GM12801 (cell line): ENCODE measurements around the gene ADRA2B.

Experiments used
- TF ChIP-seq, protein P1 (sequence below): IDR thresholded peaks from one replicate; pipeline ENCODE4 v1.5.1; 2011; ENCODE audit warnings: control low read depth; ENCODE audit not compliant: insufficient read length; ENCODE audit errors: extremely low read depth

The ADRA2B gene

DNA sequence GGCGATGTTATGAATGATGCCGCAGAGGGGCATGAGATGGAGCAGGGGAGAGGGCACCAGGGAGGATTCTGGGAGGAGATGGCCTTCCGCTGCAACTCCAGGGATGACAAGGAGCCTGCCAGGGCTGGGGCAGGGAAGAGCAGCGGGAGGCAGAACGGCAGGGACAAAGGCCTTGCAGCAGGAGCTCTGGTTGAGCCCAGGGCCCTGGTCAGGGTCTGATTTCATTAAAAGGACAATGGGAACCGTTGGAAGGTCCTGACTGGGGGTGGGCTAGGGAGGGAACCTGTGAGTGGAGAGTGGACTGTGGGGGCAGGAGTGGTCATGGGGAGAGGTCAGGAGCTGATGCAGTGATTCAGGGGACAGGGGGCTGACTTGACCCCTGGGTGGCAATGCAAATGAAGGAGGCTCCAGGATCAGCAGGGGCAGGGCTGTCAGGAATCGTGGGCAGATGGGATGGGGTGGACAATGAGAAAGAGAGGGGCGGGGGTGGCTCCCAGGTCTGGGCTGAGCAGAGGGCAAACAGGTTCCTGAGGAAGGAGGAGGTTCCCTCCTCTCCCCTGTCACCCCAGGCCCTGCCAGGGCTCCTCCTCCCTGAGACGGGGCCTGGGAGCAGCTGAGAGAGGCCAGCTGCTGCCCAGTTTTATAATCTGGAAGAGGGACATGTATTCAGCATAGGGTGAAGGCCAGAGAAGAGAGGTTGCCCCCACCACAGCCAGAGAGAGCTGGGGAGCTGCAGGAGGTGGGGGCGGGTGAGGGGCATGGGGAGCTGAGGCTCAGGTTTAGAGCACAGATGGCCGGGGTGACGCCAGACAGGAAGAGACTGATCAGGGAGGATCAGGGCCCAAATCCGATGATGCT lies 36.2 kb upstream of the ADRA2B start:
- TF ChIP-seq, protein P1, sequence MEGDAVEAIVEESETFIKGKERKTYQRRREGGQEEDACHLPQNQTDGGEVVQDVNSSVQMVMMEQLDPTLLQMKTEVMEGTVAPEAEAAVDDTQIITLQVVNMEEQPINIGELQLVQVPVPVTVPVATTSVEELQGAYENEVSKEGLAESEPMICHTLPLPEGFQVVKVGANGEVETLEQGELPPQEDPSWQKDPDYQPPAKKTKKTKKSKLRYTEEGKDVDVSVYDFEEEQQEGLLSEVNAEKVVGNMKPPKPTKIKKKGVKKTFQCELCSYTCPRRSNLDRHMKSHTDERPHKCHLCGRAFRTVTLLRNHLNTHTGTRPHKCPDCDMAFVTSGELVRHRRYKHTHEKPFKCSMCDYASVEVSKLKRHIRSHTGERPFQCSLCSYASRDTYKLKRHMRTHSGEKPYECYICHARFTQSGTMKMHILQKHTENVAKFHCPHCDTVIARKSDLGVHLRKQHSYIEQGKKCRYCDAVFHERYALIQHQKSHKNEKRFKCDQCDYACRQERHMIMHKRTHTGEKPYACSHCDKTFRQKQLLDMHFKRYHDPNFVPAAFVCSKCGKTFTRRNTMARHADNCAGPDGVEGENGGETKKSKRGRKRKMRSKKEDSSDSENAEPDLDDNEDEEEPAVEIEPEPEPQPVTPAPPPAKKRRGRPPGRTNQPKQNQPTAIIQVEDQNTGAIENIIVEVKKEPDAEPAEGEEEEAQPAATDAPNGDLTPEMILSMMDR = no peak

DNA sequence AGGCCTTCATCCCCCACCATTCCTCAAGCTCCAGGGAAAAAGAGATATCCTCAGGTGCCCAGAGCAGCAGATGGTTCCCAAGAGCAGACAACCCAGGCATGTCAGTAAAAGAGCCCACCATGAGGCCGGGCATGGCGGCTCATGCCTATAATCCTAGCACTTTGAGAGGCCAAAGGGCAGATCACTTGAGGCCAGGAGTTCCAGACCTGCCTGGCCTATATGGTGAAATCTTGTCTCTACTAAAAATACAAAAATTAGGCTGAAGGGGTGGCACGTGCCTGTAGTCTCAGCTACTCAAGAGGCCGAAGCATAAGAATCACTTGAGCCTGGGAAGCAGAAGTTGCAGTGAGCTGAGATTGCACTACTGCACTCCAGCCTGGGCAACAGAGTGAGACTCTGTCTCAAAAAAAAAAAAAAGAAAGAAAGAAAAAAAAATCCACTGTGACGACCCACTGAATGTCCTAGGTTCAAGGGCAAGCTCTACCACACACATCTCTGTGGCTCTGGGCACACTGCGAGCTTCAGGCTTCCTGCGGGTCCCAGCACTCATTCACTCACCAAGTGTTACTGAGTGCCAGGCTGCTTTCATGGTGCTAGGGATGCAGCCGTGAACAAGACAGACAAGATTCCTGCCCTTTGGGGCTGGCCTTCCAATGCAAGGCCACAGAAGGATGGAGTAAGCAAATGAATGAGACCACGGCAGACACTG lies 35.4 kb upstream of the ADRA2B start:
- TF ChIP-seq, protein P1 = no peak

DNA sequence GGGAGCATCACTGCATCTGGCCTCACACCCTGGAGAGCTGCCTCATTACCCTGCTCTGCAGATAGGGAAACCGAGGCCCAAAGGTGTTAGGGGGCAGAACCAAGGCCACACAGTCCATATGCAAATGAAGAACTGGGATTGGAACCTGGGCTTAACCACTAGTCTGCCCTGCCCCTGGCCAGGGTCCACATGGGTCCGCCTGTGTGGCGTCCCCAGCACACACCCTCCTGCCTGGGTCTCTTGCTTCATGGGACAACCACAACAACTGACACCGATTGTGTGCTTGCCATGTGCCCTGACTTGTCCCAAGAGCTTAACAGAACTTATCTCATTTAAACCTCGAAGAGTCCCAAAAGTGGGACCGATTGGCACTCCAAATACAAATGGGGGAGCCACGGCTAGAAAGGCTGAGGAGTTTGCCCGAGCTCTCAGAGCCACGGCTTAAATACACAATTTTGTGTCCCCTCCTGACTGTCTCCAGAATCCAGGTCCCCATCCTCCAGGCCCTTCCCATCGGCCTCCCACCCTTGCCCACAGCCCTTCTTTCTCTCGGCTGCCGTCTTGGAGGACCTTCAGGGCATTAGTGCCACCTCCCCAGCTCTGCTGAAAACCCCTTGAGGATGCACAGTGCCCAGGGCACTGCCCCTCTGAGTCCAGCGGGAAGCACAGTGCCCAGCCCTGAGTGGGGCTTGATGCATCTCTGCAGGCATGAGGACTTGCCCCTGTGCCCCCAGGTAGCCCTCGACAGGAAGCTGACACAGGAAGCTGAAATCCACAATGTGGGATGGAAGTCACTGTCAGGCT lies 34.6 kb upstream of the ADRA2B start:
- TF ChIP-seq, protein P1 = no peak

DNA sequence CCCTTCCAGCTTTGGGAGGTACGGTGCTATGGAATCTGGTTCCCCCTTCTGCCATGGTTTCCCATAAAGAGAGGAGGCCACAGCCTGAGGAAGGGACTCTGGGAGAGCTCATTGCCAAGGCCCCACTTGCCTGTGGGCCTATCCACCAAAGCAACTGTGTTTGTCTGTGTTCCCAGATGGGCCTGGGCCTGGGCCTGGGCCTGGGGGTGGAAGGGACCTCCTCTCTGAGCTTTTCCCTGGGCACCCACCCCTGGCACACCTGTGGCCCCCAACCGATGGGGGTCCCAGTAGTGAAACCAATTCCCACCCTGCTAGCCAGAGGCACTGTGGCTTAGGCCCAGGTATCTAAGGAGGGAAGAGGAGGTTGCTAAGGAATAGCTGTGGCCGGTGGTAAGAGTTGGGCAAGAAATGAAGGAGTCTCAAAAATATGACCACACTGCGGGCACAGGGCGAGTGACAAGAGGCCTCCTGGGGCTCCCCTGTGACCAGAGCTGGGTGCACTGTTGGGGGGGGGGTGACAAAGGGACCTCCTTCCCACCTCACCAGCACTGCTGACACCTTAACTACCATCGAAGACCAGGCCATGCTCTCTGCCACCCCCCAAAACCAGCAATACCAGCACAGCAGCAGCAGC lies 33.8 kb upstream of the ADRA2B start:
- TF ChIP-seq, protein P1 = no peak

DNA sequence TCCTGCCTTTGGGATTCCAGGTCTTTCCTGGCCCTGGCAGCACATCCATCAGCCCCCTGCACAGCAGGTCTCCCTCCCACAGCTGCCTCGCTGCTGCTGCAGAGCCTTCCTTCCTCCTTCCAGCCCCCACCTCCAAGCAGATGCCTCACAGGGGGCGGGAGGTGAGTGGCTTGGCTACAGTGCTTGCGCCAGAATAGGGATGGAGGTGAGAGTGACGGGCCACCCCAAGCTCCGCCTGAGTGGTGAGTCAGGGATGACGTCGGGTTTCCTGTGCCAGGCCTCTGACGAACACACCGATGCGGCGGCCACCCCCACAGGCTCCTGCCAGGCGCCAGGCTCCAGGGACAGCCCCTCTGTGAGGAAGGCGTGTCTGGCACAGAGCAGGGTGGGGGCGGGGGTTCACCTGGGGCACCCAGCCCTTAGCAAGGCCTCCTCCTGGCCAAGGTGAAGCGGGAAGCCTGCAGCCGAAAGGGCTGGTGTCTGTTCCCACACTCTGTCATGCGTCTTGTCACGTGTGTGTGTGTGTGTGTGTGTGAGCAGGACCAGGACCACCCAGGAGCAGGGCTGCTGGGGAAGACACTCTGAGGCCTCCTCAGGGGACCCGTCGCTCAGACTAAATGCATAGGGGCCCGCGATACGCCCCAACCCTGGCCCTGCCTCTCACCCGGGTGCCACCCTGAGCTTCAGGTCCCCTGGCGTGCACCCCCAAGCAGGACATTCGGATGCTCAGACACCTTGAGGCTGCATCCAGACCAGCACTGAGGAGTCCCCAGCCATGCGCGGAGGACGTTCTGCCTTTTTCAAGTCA lies 32.2 kb upstream of the ADRA2B start:
- TF ChIP-seq, protein P1 = no peak

- TF ChIP-seq, protein P1 = no peak
These were observed 31.3 kb upstream of the ADRA2B start for GRCh38 chr2:96147593-96148201.
